ENCODE measurements around the gene THOC3. TPM values are rescaled to one million over a fixed set of nuclear protein-coding genes. Genes with fewer than 3 reads are reported as not detected.
A peak's percentile ranks its signal among the peaks of the same experiment; 100 is the strongest.
"Not testable (repeated sequence)": the region's sequence is repeated elsewhere in the genome, so short reads cannot be mapped to it uniquely, and the experiment has no call there.

The THOC3 gene
- total and polyA plus RNA-seq, 2 experiments from 2014 or later: 47.2 to 57.9 TPM

- in situ Hi-C loops (cut with MboI); H3K79me2 ChIP-seq (ENCODE audit: insufficient read depth); H3K4me2 ChIP-seq (ENCODE audit: unreplicated experiment); H3K9ac ChIP-seq; H3K36me3 ChIP-seq (ENCODE audit: low read depth); H3K27me3 ChIP-seq (replicated peaks; ENCODE audit: insufficient read depth); DNase-seq; H4K20me1 ChIP-seq (ENCODE audit: insufficient read depth); H3K9me3 ChIP-seq (ENCODE audit: low read depth); H3K27ac ChIP-seq; H2AFZ ChIP-seq; H3K4me1 ChIP-seq (ENCODE audit: insufficient read depth); H3K4me3 ChIP-seq; H3F3A ChIP-seq (ENCODE audit: insufficient read depth); H3K9me2 ChIP-seq (ENCODE audit: insufficient read depth): not testable (repeated sequence)
- WGBS, 2 experiments (ENCODE audit: low coverage in 1 of 2, low lambda C conversion rate in 2 of 2, missing lambda C conversion rate in 2 of 2): 0 to 7% methylated on average over 2 of the region's 6 CpGs
Observed at GRCh38 chr5:175997979-175998378, 29.9 kb upstream of the THOC3 start.

GRCh38 chr5:175997495-175997894, 29.4 kb upstream of the THOC3 start:
- WGBS, 2 experiments (ENCODE audit: low coverage in 1 of 2, low lambda C conversion rate in 2 of 2, missing lambda C conversion rate in 2 of 2): no CpG with 5 or more reads among the region's 4 CpGs
- H3K27ac ChIP-seq; DNase-seq; H3K9me2 ChIP-seq (ENCODE audit: insufficient read depth); H2AFZ ChIP-seq; H3K36me3 ChIP-seq (ENCODE audit: low read depth); in situ Hi-C loops (cut with MboI); H3K4me1 ChIP-seq (ENCODE audit: insufficient read depth); H4K20me1 ChIP-seq (ENCODE audit: insufficient read depth); H3K27me3 ChIP-seq (replicated peaks; ENCODE audit: insufficient read depth); H3K79me2 ChIP-seq (ENCODE audit: insufficient read depth); H3F3A ChIP-seq (ENCODE audit: insufficient read depth); H3K4me2 ChIP-seq (ENCODE audit: unreplicated experiment); H3K9me3 ChIP-seq (ENCODE audit: low read depth); H3K9ac ChIP-seq; H3K4me3 ChIP-seq: not testable (repeated sequence)

- H3K4me3 ChIP-seq; H3K9ac ChIP-seq; H3K9me3 ChIP-seq (ENCODE audit: low read depth); H3K4me2 ChIP-seq (ENCODE audit: unreplicated experiment); H3K27me3 ChIP-seq (replicated peaks; ENCODE audit: insufficient read depth); H3K79me2 ChIP-seq (ENCODE audit: insufficient read depth); H2AFZ ChIP-seq; DNase-seq; H3K36me3 ChIP-seq (ENCODE audit: low read depth); H3K9me2 ChIP-seq (ENCODE audit: insufficient read depth); in situ Hi-C loops (cut with MboI); H3F3A ChIP-seq (ENCODE audit: insufficient read depth); H3K4me1 ChIP-seq (ENCODE audit: insufficient read depth); H3K27ac ChIP-seq; H4K20me1 ChIP-seq (ENCODE audit: insufficient read depth): not testable (repeated sequence)
- no CpG with 5 or more reads among the region's 6 CpGs for WGBS, 2 experiments (ENCODE audit: low coverage in 1 of 2, low lambda C conversion rate in 2 of 2, missing lambda C conversion rate in 2 of 2)
Observed at GRCh38 chr5:175996791-175997190, 28.7 kb upstream of the THOC3 start.

- H3K4me1 ChIP-seq (ENCODE audit: insufficient read depth); H3K9me3 ChIP-seq (ENCODE audit: low read depth); H3K4me3 ChIP-seq; H2AFZ ChIP-seq; H3K27ac ChIP-seq; H3K79me2 ChIP-seq (ENCODE audit: insufficient read depth); H3K9ac ChIP-seq; H3K9me2 ChIP-seq (ENCODE audit: insufficient read depth); H3K4me2 ChIP-seq (ENCODE audit: unreplicated experiment); H3F3A ChIP-seq (ENCODE audit: insufficient read depth); H3K27me3 ChIP-seq (replicated peaks; ENCODE audit: insufficient read depth); DNase-seq; H4K20me1 ChIP-seq (ENCODE audit: insufficient read depth); H3K36me3 ChIP-seq (ENCODE audit: low read depth); in situ Hi-C loops (cut with MboI): not testable (repeated sequence)
- WGBS, 2 experiments (ENCODE audit: low coverage in 1 of 2, low lambda C conversion rate in 2 of 2, missing lambda C conversion rate in 2 of 2): no CpG with 5 or more reads among the region's 6 CpGs
Observed at GRCh38 chr5:175995506-175995905, 27.4 kb upstream of the THOC3 start.

GRCh38 chr5:175979371-175979995, 11.4 kb upstream of the THOC3 start:
- H3F3A ChIP-seq (ENCODE audit: insufficient read depth); H3K4me2 ChIP-seq (ENCODE audit: unreplicated experiment); in situ Hi-C loops (cut with MboI); H3K4me3 ChIP-seq; H3K9me3 ChIP-seq (ENCODE audit: low read depth); H3K27me3 ChIP-seq (replicated peaks; ENCODE audit: insufficient read depth); H3K9me2 ChIP-seq (ENCODE audit: insufficient read depth); H3K4me1 ChIP-seq (ENCODE audit: insufficient read depth); DNase-seq; H3K36me3 ChIP-seq (ENCODE audit: low read depth); H3K9ac ChIP-seq; H3K27ac ChIP-seq; H4K20me1 ChIP-seq (ENCODE audit: insufficient read depth); H2AFZ ChIP-seq; H3K79me2 ChIP-seq (ENCODE audit: insufficient read depth): not testable (repeated sequence)
- 52 to 53% methylated on average over 6 to 9 of the region's 17 CpGs for WGBS, 2 experiments (ENCODE audit: low coverage in 1 of 2, low lambda C conversion rate in 2 of 2, missing lambda C conversion rate in 2 of 2)

- Histone ChIP-seq H2AFZ (peak overlapping the region; percentile 94), H3K79me2 (ENCODE audit: insufficient read depth) (peaks cover 14% of the 10 kb centered on the region; the same call in 1 of the 2 replicates), H3K4me3 (peak overlapping the region; percentile 80), H3K4me2 (ENCODE audit: unreplicated experiment) (peak overlapping the region; percentile 52)
- H3K9ac ChIP-seq; H3K9me2 ChIP-seq (ENCODE audit: insufficient read depth); H3F3A ChIP-seq (ENCODE audit: insufficient read depth); in situ Hi-C loops (cut with MboI); H3K9me3 ChIP-seq (ENCODE audit: low read depth); H3K27ac ChIP-seq; H3K4me1 ChIP-seq (ENCODE audit: insufficient read depth); H3K27me3 ChIP-seq (replicated peaks; ENCODE audit: insufficient read depth); DNase-seq; H4K20me1 ChIP-seq (ENCODE audit: insufficient read depth); H3K36me3 ChIP-seq (ENCODE audit: low read depth): not testable (repeated sequence)
- 5 to 11% methylated on average over 4 of the region's 6 CpGs for WGBS, 2 experiments (ENCODE audit: low coverage in 1 of 2, low lambda C conversion rate in 2 of 2, missing lambda C conversion rate in 2 of 2)
Observed at GRCh38 chr5:175968381-175968780, 266 bp upstream of the THOC3 start.

- H3K4me2 ChIP-seq (ENCODE audit: unreplicated experiment); H3K4me3 ChIP-seq; H3K27ac ChIP-seq; H3K9me2 ChIP-seq (ENCODE audit: insufficient read depth); H3K27me3 ChIP-seq (replicated peaks; ENCODE audit: insufficient read depth); H3K36me3 ChIP-seq (ENCODE audit: low read depth); H3K4me1 ChIP-seq (ENCODE audit: insufficient read depth); H2AFZ ChIP-seq; H3K9ac ChIP-seq; H3F3A ChIP-seq (ENCODE audit: insufficient read depth); H3K9me3 ChIP-seq (ENCODE audit: low read depth); in situ Hi-C loops (cut with MboI); H4K20me1 ChIP-seq (ENCODE audit: insufficient read depth): not testable (repeated sequence)
- 31 to 80% methylated on average over 2 to 8 of the region's 8 CpGs for WGBS, 2 experiments (ENCODE audit: low coverage in 1 of 2, low lambda C conversion rate in 2 of 2, missing lambda C conversion rate in 2 of 2)
- peak; percentile 32 for DNase-seq
- H3K79me2 ChIP-seq (ENCODE audit: insufficient read depth): peaks cover 14% of the 10 kb centered on the region; the same call in 1 of the 2 replicates
Observed at GRCh38 chr5:175962329-175962728, 5.8 kb downstream of the THOC3 start.

GRCh38 chr5:175960228-175960627, 7.9 kb downstream of the THOC3 start:
- H3K4me3 ChIP-seq; H3K36me3 ChIP-seq (ENCODE audit: low read depth); H2AFZ ChIP-seq; H3K9me3 ChIP-seq (ENCODE audit: low read depth); H3K9ac ChIP-seq; H4K20me1 ChIP-seq (ENCODE audit: insufficient read depth); H3K27me3 ChIP-seq (replicated peaks; ENCODE audit: insufficient read depth); in situ Hi-C loops (cut with MboI); H3F3A ChIP-seq (ENCODE audit: insufficient read depth); H3K4me1 ChIP-seq (ENCODE audit: insufficient read depth); DNase-seq; H3K27ac ChIP-seq; H3K4me2 ChIP-seq (ENCODE audit: unreplicated experiment); H3K79me2 ChIP-seq (ENCODE audit: insufficient read depth); H3K9me2 ChIP-seq (ENCODE audit: insufficient read depth): not testable (repeated sequence)
- WGBS, 2 experiments (ENCODE audit: low coverage in 1 of 2, low lambda C conversion rate in 2 of 2, missing lambda C conversion rate in 2 of 2): 98 to 100% methylated on average over 4 to 5 of the region's 6 CpGs

Measured in GM23248 (cell line).